GM12878 (cell line): ENCODE data around the gene SMARCA4. TPM values are rescaled to one million over a fixed set of nuclear protein-coding genes. Genes with fewer than 3 reads are reported as not detected.

ENCODE experiments used
- ATAC-seq: fragments of 200-7000 bp; cut with Tn5 transposase; 3 replicates; pipeline ENCODE4 v1.9.1; 2020; ENCODE audit warnings: mild to moderate bottlenecking, moderate library complexity
- BruUV-seq: library from RNA; stranded (reverse); fragments of 400-500 nt; replicated peaks from 2 replicates; lab custom pipeline; 2021; lab: Mats Ljungman, UMichigan
- CTCF ChIA-PET: fragments of 300-600 bp; sonication (Branson Sonifier 250); formaldehyde crosslinking; extraction: SDS; loops from one replicate; lab custom pipeline; 2021; ENCODE audit warnings: inconsistent platforms; lab: Yijun Ruan, JAX
- POLR2A ChIA-PET: fragments of 350-600 bp; formaldehyde crosslinking; extraction: SDS; loops from one replicate; lab custom pipeline; 2021; ENCODE audit warnings: inconsistent platforms; lab: Charles Lee
- RAD21 ChIA-PET: fragments of 300-600 bp; sonication (Branson Sonifier 250); formaldehyde crosslinking; loops from one replicate; lab custom pipeline; 2023; ENCODE audit warnings: antibody characterized with exemption; ENCODE audit not compliant: unreplicated experiment; lab: Charles Lee
- SMC1A ChIA-PET: fragments of 300-600 bp; sonication (Branson Sonifier 250); formaldehyde crosslinking; loops from one replicate; lab custom pipeline; 2023; ENCODE audit not compliant: unreplicated experiment, uncharacterized antibody; lab: Charles Lee
- DNase-seq: peaks from one replicate; pipeline ENCODE4 v3.0.0-alpha.2; 2011; ENCODE audit warnings: low read depth, low spot score
- FAIRE-seq: peaks from 3 replicates; lab custom pipeline; 2011; peaks lifted over from hg19 to GRCh38; lab: Jason Lieb, UNC
- H2AFZ ChIP-seq: 2 replicates; pipeline ENCODE4 v1.6.0; 2011; ENCODE audit warnings: low read depth, low read length, control low read depth; ENCODE audit not compliant: control insufficient read depth
- H3K27ac ChIP-seq: 2 replicates; pipeline ENCODE4 v1.5.1; 2011; ENCODE audit warnings: control low read depth; ENCODE audit not compliant: control insufficient read depth, insufficient read depth
- H3K27me3 ChIP-seq, 2 experiments: replicated peaks in 1 of 2; 2 replicates each; pipeline versions ENCODE4 v1.6.0 to v1.6.1; 2011; ENCODE audit warnings: low read length in 1 of 2; ENCODE audit not compliant: control insufficient read depth in 2 of 2, insufficient read depth in 2 of 2
- H3K36me3 ChIP-seq, 2 experiments: 2 replicates each; pipeline ENCODE4 v1.5.1; 2011; ENCODE audit warnings: low read length in 1 of 2; ENCODE audit not compliant: control insufficient read depth in 2 of 2, insufficient read depth in 2 of 2
- H3K4me1 ChIP-seq: 2 replicates; pipeline ENCODE4 v1.6.1; 2011; ENCODE audit warnings: mild to moderate bottlenecking, low read length, moderate library complexity, mixed read lengths; ENCODE audit not compliant: control insufficient read depth, insufficient read depth
- H3K4me2 ChIP-seq: 2 replicates; pipeline ENCODE4 v1.6.0; 2011; ENCODE audit warnings: control low read depth; ENCODE audit not compliant: control insufficient read depth, insufficient read depth
- H3K4me3 ChIP-seq: fragments of 200-600 bp; sonication (generic); 2 replicates; pipeline ENCODE4 v1.5.1; 2016
- H3K79me2 ChIP-seq: 2 replicates; pipeline ENCODE4 v1.6.0; 2011; ENCODE audit warnings: low read length; ENCODE audit not compliant: control insufficient read depth, insufficient read depth
- H3K9ac ChIP-seq: 2 replicates; pipeline ENCODE4 v1.8.0; 2011; ENCODE audit warnings: low read length, control low read depth, mixed read lengths; ENCODE audit not compliant: control insufficient read depth, insufficient read depth
- H3K9me3 ChIP-seq: replicated peaks from 3 replicates; pipeline ENCODE4 v1.5.1; 2011; ENCODE audit warnings: mild to moderate bottlenecking, low read length; ENCODE audit not compliant: control insufficient read depth, insufficient read depth
- H4K20me1 ChIP-seq: 2 replicates; pipeline ENCODE4 v1.6.0; 2011; ENCODE audit not compliant: control insufficient read depth, insufficient read depth
- BHLHE40 ChIP-seq, 2 experiments: fragments of 450-650 bp in 1 of 2; IDR thresholded peaks; 2 replicates each; pipeline ENCODE4 v1.6.1; 2011 to 2017; ENCODE audit warnings: low read depth in 2 of 2, borderline replicate concordance in 1 of 2, improper control_type of control experiment in 1 of 2, low read length in 1 of 2, mild to moderate bottlenecking in 1 of 2
- CHD2 ChIP-seq: IDR thresholded peaks from 2 replicates; pipeline ENCODE4 v1.6.1; 2011; ENCODE audit warnings: low read depth, low read length, improper control_type of control experiment, borderline replicate concordance
- CHD4 ChIP-seq: fragments of 200-600 bp; sonication (generic); IDR thresholded peaks from 2 replicates; pipeline ENCODE4 v1.6.1; 2016; ENCODE audit warnings: mild to moderate bottlenecking
- CREB1 ChIP-seq: IDR thresholded peaks from 2 replicates; pipeline ENCODE4 v1.6.1; 2012; ENCODE audit warnings: low read depth, mild to moderate bottlenecking, inconsistent platforms
- HDAC2 ChIP-seq: fragments of 200-600 bp; sonication (generic); IDR thresholded peaks from 2 replicates; pipeline ENCODE4 v1.6.1; 2017
- HDGF ChIP-seq: fragments of 450-650 bp; IDR thresholded peaks from 2 replicates; pipeline ENCODE4 v1.6.1; 2016; ENCODE audit warnings: antibody characterized with exemption
- IKZF1 ChIP-seq: fragments of 450-650 bp; conservative IDR thresholded peaks from 2 replicates; pipeline ENCODE4 v1.6.1; 2017; ENCODE audit warnings: antibody characterized with exemption, mild to moderate bottlenecking
- NFIC ChIP-seq: IDR thresholded peaks from 2 replicates; pipeline ENCODE4 v1.6.1; 2012; ENCODE audit warnings: low read depth, mild to moderate bottlenecking, inconsistent platforms, low read length, moderate library complexity
- RB1 ChIP-seq: fragments of 450-650 bp; formaldehyde crosslinking; IDR thresholded peaks from 2 replicates; pipeline ENCODE4 v1.6.1; 2017; ENCODE audit warnings: mild to moderate bottlenecking, borderline replicate concordance
- SIN3A ChIP-seq: IDR thresholded peaks from 2 replicates; pipeline ENCODE4 v1.6.1; 2012; ENCODE audit warnings: low read depth, low read length, improper control_type of control experiment
- SRF ChIP-seq, 2 experiments: IDR thresholded peaks; 2 replicates each; pipeline ENCODE4 v1.6.1; 2011; ENCODE audit warnings: low read depth in 2 of 2, low read length in 2 of 2, mild to moderate bottlenecking in 1 of 2, moderate library complexity in 1 of 2
- TCF7 ChIP-seq: IDR thresholded peaks from 2 replicates; pipeline ENCODE4 v1.6.1; 2014; ENCODE audit warnings: antibody characterized with exemption, borderline replicate concordance
- ZNF207 ChIP-seq: fragments of 450-650 bp; IDR thresholded peaks from 2 replicates; pipeline ENCODE4 v1.6.1; 2014; ENCODE audit warnings: antibody characterized with exemption, mild to moderate bottlenecking, borderline replicate concordance
- ZZZ3 ChIP-seq: IDR thresholded peaks from 2 replicates; pipeline ENCODE4 v1.6.1; 2011; ENCODE audit warnings: low read depth; ENCODE audit not compliant: control insufficient read depth, insufficient read length
- WGBS: methylation state at CpG from one replicate; pipeline ENCODE4 v1.1.6; 2016; ENCODE audit warnings: low lambda C conversion rate; ENCODE audit not compliant: insufficient replicate concordance, insufficient coverage; ENCODE audit errors: missing lambda C conversion rate; 5-methylcytosine and 5-hydroxymethylcytosine counted together
- in situ Hi-C: fragments of 300-500 bp; cut with MboI; formaldehyde crosslinking; loops from 9 replicates; pipeline ENCODE4 v1.14.3; 2018; ENCODE audit warnings: mixed read lengths
- intact Hi-C: fragments of 100-400 bp; cut with micrococcal nuclease; formaldehyde crosslinking; loops from one replicate; pipeline ENCODE4 v1.14.2; 2022; ENCODE audit not compliant: unreplicated experiment
- polyA plus RNA-seq, 11 experiments: library from polyadenylated mRNA; depleted of rRNA in 4 of 11; unstranded in 6 of 11; stranded (reverse) in 5 of 11; fragments of >200 nt; fragmentation: Nextera tagmentation in 4 of 11; fragmentation: Illumina TruSeq in 1 of 11; extraction: Ambion mirVana in 4 of 11; extraction: Trizol in 1 of 11; gene quantifications; 1 replicate in 1 of 11; 2 replicates in 10 of 11; pipeline versions ENCODE4 v1.2.1 to v1.2.3, GENCODE V29; 2011 to 2016; ENCODE audit warnings: inconsistent platforms in 2 of 11, missing spikeins in 2 of 11, low read depth in 1 of 11
- total RNA-seq, 4 experiments: library from RNA; depleted of rRNA in 3 of 4; stranded (reverse); fragments of >200 nt in 3 of 4; fragmentation: Illumina TruSeq in 1 of 4; extraction: Trizol in 1 of 4; gene quantifications; 2 replicates each; pipeline versions ENCODE4 v1.2.1 to v1.2.3, GENCODE V29; 2013 to 2021
- TF ChIP-seq, protein P1 (sequence below): fragments of 150-350 bp; IDR thresholded peaks from 2 replicates; pipeline ENCODE4 v1.6.1; 2014; ENCODE audit warnings: mild to moderate bottlenecking, low read depth, low read length

Gene SMARCA4
- total and polyA plus RNA-seq, 10 of the 15 experiments (the other 5 are each of a cell fraction or from before 2014, with no cell fraction given) = 22.4 to 175 (median 57.4) TPM

DNA sequence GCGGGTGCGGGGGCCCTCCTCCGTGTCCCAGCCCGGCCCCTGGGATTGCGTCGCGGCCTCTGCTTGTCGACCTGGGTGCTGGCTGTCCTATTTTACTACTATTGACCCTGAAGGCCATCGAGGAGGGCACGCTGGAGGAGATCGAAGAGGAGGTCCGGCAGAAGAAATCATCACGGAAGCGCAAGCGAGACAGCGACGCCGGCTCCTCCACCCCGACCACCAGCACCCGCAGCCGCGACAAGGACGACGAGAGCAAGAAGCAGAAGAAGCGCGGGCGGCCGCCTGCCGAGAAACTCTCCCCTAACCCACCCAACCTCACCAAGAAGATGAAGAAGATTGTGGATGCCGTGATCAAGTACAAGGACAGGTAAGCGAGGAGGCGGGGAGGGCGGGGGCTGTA is 80.4 kb downstream of the SMARCA4 start:
- ATAC-seq (no peak), FAIRE-seq (no peak), DNase-seq (no peak)
- Histone ChIP-seq H3K27me3 (no peaks in the 10 kb centered on the region), H3K9me3 (no peaks in the 10 kb centered on the region), H3K79me2 (no peaks in the 10 kb centered on the region), H3K4me1 (peaks cover 9% of the 10 kb centered on the region), H3K9ac (no peak overlapping the region), H2AFZ (no peak overlapping the region), H3K36me3 (peaks cover 21 to 34% of the 10 kb centered on the region in 2 experiments), H4K20me1 (no peaks in the 10 kb centered on the region), H3K27ac (no peak overlapping the region), H3K4me2 (no peak overlapping the region), H3K4me3 (no peak overlapping the region)
- BruUV-seq = no TSS peak
- intact Hi-C loops = no loop called here
- in situ Hi-C loops = no loop called here
- RAD21 ChIA-PET = interaction anchor here (0.9 kb wide), 1 partner anchor 81 kb away, joined by 3 read pairs; no protein-coding TSS in a partner anchor
- SMC1A ChIA-PET = no interaction called here
- TF ChIP-seq, protein P1, sequence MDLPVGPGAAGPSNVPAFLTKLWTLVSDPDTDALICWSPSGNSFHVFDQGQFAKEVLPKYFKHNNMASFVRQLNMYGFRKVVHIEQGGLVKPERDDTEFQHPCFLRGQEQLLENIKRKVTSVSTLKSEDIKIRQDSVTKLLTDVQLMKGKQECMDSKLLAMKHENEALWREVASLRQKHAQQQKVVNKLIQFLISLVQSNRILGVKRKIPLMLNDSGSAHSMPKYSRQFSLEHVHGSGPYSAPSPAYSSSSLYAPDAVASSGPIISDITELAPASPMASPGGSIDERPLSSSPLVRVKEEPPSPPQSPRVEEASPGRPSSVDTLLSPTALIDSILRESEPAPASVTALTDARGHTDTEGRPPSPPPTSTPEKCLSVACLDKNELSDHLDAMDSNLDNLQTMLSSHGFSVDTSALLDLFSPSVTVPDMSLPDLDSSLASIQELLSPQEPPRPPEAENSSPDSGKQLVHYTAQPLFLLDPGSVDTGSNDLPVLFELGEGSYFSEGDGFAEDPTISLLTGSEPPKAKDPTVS = no peak
- no peak for TF ChIP-seq ZZZ3
- no peak for TF ChIP-seq HDAC2
- TF ChIP-seq CREB1 = no peak
- no peak for TF ChIP-seq IKZF1
- TF ChIP-seq BHLHE40 (IDR thresholded peaks at IDR 0.05; ENCODE audit: borderline replicate concordance in 1 of 2, low read depth in 2 of 2, low read length in 1 of 2) = no peak
- no peak for TF ChIP-seq CHD4
- TF ChIP-seq SRF (IDR thresholded peaks at IDR 0.05; ENCODE audit: low read depth in 2 of 2, low read length in 2 of 2) = no peak
- no peak for TF ChIP-seq RB1
- no peak for TF ChIP-seq SIN3A
- TF ChIP-seq CHD2 = no peak
- no peak for TF ChIP-seq TCF7
- TF ChIP-seq HDGF = no peak
- TF ChIP-seq NFIC = no peak
- TF ChIP-seq ZNF207 = no peak
- POLR2A ChIA-PET = interaction anchor here (0.8 kb wide), 1 partner anchor 97 kb away, joined by 7 read pairs; no protein-coding TSS in a partner anchor
- WGBS = 99% methylated on average over 33 of the region's 33 CpGs
- CTCF ChIA-PET = interaction anchor here (1.8 kb wide), 1 partner anchor 99 kb away, joined by 7 read pairs; no protein-coding TSS in a partner anchor
